GM19023 (cell line): Measurements from ENCODE around the gene SPEF1.
"Not testable (repeated sequence)": the region's sequence is repeated elsewhere in the genome, so short reads cannot be mapped to it uniquely, and the experiment has no call there.

Experiments
- ATAC-seq: cut with Tn5 transposase; IDR thresholded peaks from one replicate; pipeline ENCODE4 v1.9.1; 2021; ENCODE audit warnings: mild to moderate bottlenecking, moderate library complexity; ENCODE audit not compliant: unreplicated experiment

SPEF1 gene, protein sequence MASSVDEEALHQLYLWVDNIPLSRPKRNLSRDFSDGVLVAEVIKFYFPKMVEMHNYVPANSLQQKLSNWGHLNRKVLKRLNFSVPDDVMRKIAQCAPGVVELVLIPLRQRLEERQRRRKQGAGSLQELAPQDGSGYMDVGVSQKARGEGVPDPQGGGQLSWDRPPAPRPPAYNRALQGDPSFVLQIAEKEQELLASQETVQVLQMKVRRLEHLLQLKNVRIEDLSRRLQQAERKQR

GRCh38 chr20:3781153-3781910, at the start of gene SPEF1:
Gene SPEF1, minus strand, starts transcription at chr20:3781448. Its CDS starts 161 bp downstream, at chr20:3781287.
- peak; percentile 60 for ATAC-seq

DNA sequence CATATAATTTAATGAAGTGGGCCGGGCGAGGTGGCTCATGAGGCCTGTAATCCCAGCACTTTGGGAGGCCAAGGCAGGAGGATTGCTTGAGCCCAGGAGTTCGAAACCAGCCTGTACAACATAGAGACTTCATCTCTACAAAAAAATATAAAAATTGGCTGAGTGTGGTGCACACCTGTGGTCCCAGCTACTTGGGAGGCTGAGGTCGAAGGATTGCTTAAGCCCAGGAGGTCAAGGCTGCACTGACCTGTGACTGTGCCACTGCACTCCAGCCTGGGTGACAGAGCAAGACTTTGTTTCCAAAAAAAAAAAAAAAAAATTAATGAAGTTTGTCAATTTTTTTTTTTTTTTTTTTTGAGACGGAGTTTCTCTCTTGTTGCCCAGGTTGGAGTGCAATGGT, 48.6 kb upstream of the SPEF1 start:
- ATAC-seq = not testable (repeated sequence)

DNA sequence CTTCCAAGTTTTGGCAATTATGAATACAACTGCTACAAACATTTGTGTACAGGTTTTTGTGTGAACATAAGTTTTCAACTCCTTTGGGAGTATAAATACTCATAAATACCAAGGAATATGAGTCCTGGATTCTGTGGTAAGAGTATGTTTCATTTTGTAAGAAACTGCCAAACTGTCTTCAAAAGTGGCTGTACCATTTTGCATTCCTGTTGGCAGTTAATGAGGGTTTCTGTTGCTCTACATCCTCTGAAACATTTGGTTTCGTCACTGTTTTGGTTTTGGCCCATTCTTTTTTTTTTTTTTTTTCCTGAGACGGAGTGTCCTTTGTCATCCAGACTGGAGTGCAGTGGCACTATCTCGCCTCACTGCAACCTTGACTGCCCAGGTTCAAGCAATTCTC, 47.5 kb upstream of the SPEF1 start:
- ATAC-seq = no peak

- no peak for ATAC-seq
Observed at GRCh38 chr20:3826420-3826819, 45.2 kb upstream of the SPEF1 start.

GRCh38 chr20:3825526-3825925, 44.3 kb upstream of the SPEF1 start:
- no peak for ATAC-seq

GRCh38 chr20:3823881-3824280, 42.6 kb upstream of the SPEF1 start:
- no peak for ATAC-seq

- no peak for ATAC-seq
Observed at GRCh38 chr20:3821996-3822395, 40.7 kb upstream of the SPEF1 start.

GRCh38 chr20:3820901-3821727, 39.9 kb upstream of the SPEF1 start:
- ATAC-seq = peak; percentile 4

DNA sequence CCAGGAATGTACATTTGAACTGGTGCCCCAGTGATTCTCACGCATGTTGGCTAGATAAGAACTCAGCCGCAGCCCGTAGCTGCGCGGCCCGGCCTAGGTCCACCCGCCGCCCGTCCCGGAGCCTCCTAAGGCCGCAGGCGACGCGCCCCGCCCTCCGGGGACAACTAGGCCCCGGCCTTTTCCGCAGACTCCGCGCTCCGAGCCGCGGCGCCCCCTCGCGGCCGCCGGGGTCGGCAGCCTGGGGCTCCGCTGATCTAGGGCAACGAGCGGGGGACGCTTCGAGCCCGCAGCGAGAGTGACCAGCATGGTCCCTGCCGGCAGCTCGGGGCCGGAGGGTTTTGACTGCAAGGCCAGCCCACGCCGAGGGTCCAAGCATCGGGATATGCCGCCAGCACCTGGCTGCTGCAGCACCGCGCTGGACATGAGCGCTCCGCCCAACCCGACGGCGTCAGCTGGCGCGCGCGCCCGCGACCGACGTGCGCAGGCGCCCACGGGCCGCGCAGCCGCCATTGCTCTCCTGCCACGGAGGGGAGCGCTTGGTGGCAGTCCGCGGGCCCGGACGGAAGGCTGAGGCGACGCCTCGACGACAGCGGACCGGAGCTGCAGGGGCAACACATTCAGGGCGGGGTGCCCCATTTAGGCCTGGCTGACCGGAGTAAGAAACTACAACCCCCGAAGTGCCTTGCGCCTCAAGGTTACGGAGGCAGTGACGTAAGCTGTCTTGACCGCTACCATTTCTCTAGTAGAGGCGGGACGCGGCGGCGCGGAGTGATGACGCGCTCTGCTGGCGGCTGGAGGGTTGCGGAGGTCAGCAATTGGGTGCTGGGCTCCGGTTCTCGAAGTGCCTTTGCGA, 39.0 kb upstream of the SPEF1 start, which contains the start of gene AP5S1:
AP5S1 (plus strand) TSS at position 500 of the 853 bp plus-strand sequence. CDS start 1,571 bp downstream, outside the sequence.
- ATAC-seq = peak; percentile 84

- ATAC-seq = no peak
Observed at GRCh38 chr20:3819411-3820047, 38.3 kb upstream of the SPEF1 start.

DNA sequence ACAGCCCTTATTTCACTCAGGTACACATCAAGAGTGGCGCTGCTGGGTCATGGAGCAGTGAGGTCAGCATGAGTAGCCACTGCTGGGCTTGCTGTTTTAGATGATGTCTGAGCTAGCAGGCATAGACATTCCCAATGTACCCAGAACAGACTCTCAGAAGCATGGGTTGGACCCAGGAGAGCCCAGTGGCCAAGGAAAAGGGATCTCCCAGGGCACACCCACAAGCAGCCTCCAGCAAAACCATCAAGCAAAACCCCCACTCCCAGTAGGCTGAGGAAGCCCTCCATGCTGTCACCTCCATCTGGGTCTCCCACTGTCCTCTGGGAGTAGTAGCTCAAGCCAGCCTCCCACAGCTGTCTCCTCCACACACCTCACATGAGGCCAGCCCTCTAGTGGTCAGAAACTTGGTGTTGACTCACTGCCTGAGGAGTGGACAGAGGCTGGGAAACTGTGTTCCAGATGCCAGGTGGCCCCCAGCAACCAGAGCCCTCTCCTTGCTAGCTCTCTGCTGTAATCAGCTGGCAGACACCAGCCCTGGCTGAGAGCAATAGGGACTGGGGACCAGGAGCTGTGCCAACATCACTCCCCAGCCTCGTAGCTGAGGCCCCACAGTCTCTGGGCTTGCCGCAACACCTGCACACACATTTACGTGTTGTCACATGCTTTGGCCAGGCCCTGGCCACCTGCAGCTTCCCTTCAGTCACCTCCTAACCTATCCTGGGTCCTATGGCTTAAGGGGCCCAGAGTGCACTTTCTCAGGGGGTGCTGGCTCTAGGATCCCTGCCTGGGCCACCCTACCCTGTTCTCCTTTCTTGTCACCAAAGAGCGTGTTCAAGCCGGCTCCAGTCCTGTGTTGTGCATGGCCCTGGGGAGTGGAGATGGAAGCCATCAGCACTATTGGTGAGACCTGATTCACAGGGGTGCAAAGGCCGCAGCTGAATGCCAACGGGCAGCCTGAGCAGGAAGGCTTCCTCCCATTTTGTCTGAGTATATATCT, 37.2 kb upstream of the SPEF1 start:
- no peak for ATAC-seq

DNA sequence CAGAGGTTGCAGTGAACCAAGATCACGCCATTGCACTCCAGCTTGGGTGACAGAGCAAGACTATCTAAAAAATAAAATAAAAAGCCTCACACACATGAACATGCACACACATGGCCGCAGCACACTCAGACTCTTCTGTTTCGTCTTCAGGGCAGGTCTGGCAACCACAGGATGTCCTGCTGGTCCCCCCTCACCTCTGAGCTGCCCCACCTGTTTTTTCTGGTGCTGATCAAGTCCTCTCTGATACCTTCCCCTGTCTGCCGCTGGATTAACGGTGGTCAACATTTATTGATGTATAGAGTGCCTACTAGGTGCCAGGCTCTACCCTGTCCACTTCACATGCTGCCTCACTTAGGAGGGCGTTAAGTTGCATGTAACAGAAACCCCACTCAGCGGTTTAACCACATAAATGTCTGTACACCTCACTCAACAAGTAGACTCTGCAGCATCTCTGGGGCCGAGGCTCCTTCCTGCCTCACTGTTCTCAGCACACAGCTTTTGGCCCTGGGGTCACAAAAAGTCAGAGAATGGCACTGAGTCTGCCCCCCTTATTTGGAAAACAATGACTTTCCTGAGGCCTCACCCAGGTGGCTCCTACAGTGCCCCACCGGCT, 34.6 kb upstream of the SPEF1 start:
- no peak for ATAC-seq

- ATAC-seq = no peak
Observed at GRCh38 chr20:3814928-3815495, 33.8 kb upstream of the SPEF1 start.

DNA sequence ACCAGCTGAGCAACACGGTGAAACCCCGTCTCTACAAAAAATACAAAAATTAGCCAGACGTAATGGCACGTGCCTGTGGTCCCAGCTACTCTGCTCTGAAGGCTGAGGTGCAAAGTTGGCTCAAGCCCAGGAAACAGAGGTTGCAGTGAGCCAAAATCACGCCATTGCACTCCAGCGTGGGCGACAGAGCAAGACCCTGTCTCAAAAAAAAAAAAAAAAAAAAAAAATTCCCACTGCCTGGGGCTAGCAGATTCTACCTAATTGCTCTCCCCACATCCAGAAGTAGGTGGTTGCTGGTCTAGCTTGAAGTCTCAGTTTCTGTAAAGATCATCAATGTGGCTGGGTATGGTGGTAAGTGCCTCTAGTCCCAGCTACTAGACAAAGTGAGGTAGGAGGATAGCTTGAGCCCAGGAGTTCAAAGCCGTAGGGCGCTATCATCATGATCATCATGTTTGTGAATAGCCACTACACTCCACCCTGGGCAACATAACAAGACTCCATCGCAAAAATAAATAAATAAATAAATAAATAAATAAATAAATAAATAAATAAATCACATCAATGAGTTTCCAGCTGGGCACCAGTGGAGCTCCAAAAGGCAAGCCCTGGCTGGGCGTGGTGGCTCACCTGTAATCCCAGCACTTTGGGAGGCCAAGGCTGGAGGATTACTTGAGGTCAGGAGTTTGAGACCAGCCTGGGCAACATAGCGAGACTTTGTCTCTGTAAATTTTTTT, 32.8 kb upstream of the SPEF1 start:
- ATAC-seq = no peak

GRCh38 chr20:3812975-3813847, 32.0 kb upstream of the SPEF1 start:
- no peak for ATAC-seq

DNA sequence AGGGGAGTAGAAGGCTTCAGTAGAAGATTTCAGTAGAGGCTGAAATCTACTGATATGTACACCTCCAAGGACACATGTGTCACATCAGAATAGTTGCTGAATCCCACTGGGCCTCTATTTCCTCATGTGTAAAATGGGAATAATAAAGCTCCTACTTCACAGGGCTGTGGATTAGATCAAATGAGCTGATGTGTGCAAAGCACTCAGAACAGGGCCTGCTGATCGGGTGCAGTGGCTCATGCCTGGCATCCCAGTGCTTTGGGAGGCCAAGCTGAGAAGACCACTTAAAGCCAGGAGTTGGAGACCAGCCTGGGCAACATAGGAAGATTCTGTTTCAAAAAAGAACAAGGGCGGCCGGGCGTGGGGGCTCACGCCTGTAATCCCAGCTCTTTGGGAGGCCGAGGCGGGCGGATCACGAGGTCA, 31.0 kb upstream of the SPEF1 start:
- no peak for ATAC-seq
